WTC11 (cell line): ENCODE data around the gene CHD9NB. TPM values are rescaled to one million over a fixed set of nuclear protein-coding genes. Genes with fewer than 3 reads are reported as not detected.
A peak's percentile ranks its signal among the peaks of the same experiment; 100 is the strongest.

ENCODE experiments used
- ATAC-seq: fragments of 200-7000 bp; cut with Tn5 transposase; 2 replicates; pipeline ENCODE4 v1.10.0; 2021; ENCODE audit warnings: mild to moderate bottlenecking, moderate library complexity
- CTCF ChIA-PET: fragments of 300-600 bp; sonication (Branson Sonifier 250); formaldehyde crosslinking; loops from one replicate; lab custom pipeline; 2021; ENCODE audit warnings: antibody characterized with exemption; lab: Charles Lee
- POLR2A ChIA-PET: fragments of 350-600 bp; sonication (Branson Sonifier 250); formaldehyde crosslinking; loops from one replicate; lab custom pipeline; 2021; ENCODE audit warnings: antibody characterized with exemption; lab: Charles Lee
- DNase-seq: peaks from one replicate; pipeline ENCODE4 v3.0.0; 2021; ENCODE audit warnings: low spot score
- H3K27ac Mint-ChIP-seq: 2 replicates; pipeline ENCODE4 v1.8.0; 2021; ENCODE audit warnings: mixed read lengths
- H3K27me3 Mint-ChIP-seq: 2 replicates; pipeline ENCODE4 v1.8.0; 2021; ENCODE audit warnings: low read depth, mild to moderate bottlenecking, moderate library complexity, mixed read lengths
- H3K36me3 Mint-ChIP-seq: 2 replicates; pipeline ENCODE4 v1.8.0; 2021; ENCODE audit warnings: mixed read lengths
- H3K4me1 Mint-ChIP-seq: 2 replicates; pipeline ENCODE4 v1.8.0; 2022; ENCODE audit warnings: mixed read lengths
- H3K4me3 Mint-ChIP-seq: 2 replicates; pipeline ENCODE4 v1.8.0; 2021; ENCODE audit warnings: mild to moderate bottlenecking, moderate library complexity, mixed read lengths
- H3K9me3 Mint-ChIP-seq: 2 replicates; pipeline ENCODE4 v1.8.0; 2021; ENCODE audit warnings: mixed read lengths
- EMX1 ChIP-seq: fragments of 250-450 bp; sonication (Bioruptor Pico); IDR thresholded peaks from 2 replicates; pipeline ENCODE4 v1.8.0; 2021; ENCODE audit warnings: mild to moderate bottlenecking
- HMGA2 ChIP-seq: fragments of 250-450 bp; sonication (Bioruptor Pico); IDR thresholded peaks from 2 replicates; pipeline ENCODE4 v1.4.0; 2021; ENCODE audit warnings: mild to moderate bottlenecking, moderate library complexity
- JUN ChIP-seq: sonication (generic); formaldehyde crosslinking; IDR thresholded peaks from 2 replicates; pipeline ENCODE4 v1.8.0; 2023; ENCODE audit warnings: mild to moderate bottlenecking, missing genetic modification reagents
- NFATC4 ChIP-seq: fragments of 250-450 bp; sonication (Bioruptor Pico); IDR thresholded peaks from 2 replicates; pipeline ENCODE4 v1.9.0; 2021; ENCODE audit warnings: mild to moderate bottlenecking
- NFE2L1 ChIP-seq: sonication (generic); formaldehyde crosslinking; IDR thresholded peaks from 2 replicates; pipeline ENCODE4 v1.8.1; 2023; ENCODE audit warnings: missing genetic modification reagents
- NR1H2 ChIP-seq: sonication (generic); formaldehyde crosslinking; IDR thresholded peaks from 2 replicates; pipeline ENCODE4 v1.9.0; 2021; ENCODE audit warnings: mild to moderate bottlenecking, moderate library complexity, missing genetic modification reagents
- NR2C2 ChIP-seq: sonication (generic); formaldehyde crosslinking; IDR thresholded peaks from 2 replicates; pipeline ENCODE4 v1.8.0; 2022; ENCODE audit warnings: mild to moderate bottlenecking, missing genetic modification reagents
- RELA ChIP-seq: sonication (generic); formaldehyde crosslinking; IDR thresholded peaks from 2 replicates; pipeline ENCODE4 v1.8.1; 2022; ENCODE audit warnings: missing genetic modification reagents, mild to moderate bottlenecking, borderline replicate concordance
- SMAD3 ChIP-seq: sonication (generic); formaldehyde crosslinking; IDR thresholded peaks from 2 replicates; pipeline ENCODE4 v1.8.0; 2022; ENCODE audit warnings: missing genetic modification reagents, mild to moderate bottlenecking, borderline replicate concordance
- SMAD4 ChIP-seq: sonication (generic); formaldehyde crosslinking; IDR thresholded peaks from 2 replicates; pipeline ENCODE4 v1.8.0; 2022; ENCODE audit warnings: mild to moderate bottlenecking, missing genetic modification reagents
- ZNF121 ChIP-seq: sonication (generic); formaldehyde crosslinking; IDR thresholded peaks from 2 replicates; pipeline ENCODE4 v1.8.0; 2023; ENCODE audit warnings: missing genetic modification reagents
- ZNF219 ChIP-seq: sonication (generic); formaldehyde crosslinking; IDR thresholded peaks from 2 replicates; pipeline ENCODE4 v1.8.0; 2023; ENCODE audit warnings: missing genetic modification reagents, mild to moderate bottlenecking, borderline replicate concordance
- ZNF416 ChIP-seq: fragments of 250-450 bp; sonication (Bioruptor Pico); IDR thresholded peaks from 2 replicates; pipeline ENCODE4 v1.9.0; 2021; ENCODE audit warnings: mild to moderate bottlenecking, inconsistent platforms
- ZNF423 ChIP-seq: fragments of 250-450 bp; sonication (Bioruptor Pico); IDR thresholded peaks from 2 replicates; pipeline ENCODE4 v2.1.2; 2022; ENCODE audit warnings: mild to moderate bottlenecking, moderate library complexity
- total RNA-seq: library from RNA; stranded (reverse); gene quantifications from 3 replicates; pipeline ENCODE4 v1.2.3, GENCODE V29; 2021
- TF ChIP-seq, protein P1 (sequence below): sonication (generic); formaldehyde crosslinking; conservative IDR thresholded peaks from 2 replicates; pipeline ENCODE4 v1.8.1; 2023; ENCODE audit warnings: mild to moderate bottlenecking, low read depth, missing genetic modification reagents, moderate library complexity
- TF ChIP-seq, protein P2 (sequence below): fragments of 250-450 bp; sonication (Bioruptor Pico); conservative IDR thresholded peaks from 2 replicates; pipeline ENCODE4 v1.9.0; 2021; ENCODE audit warnings: mild to moderate bottlenecking
- TF ChIP-seq, protein P3 (sequence below): sonication (generic); formaldehyde crosslinking; IDR thresholded peaks from 2 replicates; pipeline ENCODE4 v1.8.1; 2023; ENCODE audit warnings: mild to moderate bottlenecking, missing genetic modification reagents
- TF ChIP-seq, protein P4 (sequence below): fragments of 200-600 bp; IDR thresholded peaks from 2 replicates; pipeline ENCODE4 v1.8.0; 2022; ENCODE audit warnings: antibody characterized with exemption

The CHD9NB gene
- total RNA-seq, 1 experiment from 2014 or later: 3.5 TPM

- ChIA-PET POLR2A (interaction anchor here (2.5 kb wide), 1 partner anchor 17 kb away, joined by 7 read pairs; no protein-coding TSS in a partner anchor), CTCF (no interaction called here)
- no peak for ATAC-seq
- Mint-ChIP-seq H3K27ac (no peak overlapping the region; the same call in 1 of the 2 replicates), H3K27me3 (no peaks in the 10 kb centered on the region), H3K4me1 (peaks cover 72% of the 10 kb centered on the region), H3K4me3 (no peak overlapping the region), H3K9me3 (peaks cover 13% of the 10 kb centered on the region)
- DNase-seq: no peak
- TF ChIP-seq, protein P1, sequence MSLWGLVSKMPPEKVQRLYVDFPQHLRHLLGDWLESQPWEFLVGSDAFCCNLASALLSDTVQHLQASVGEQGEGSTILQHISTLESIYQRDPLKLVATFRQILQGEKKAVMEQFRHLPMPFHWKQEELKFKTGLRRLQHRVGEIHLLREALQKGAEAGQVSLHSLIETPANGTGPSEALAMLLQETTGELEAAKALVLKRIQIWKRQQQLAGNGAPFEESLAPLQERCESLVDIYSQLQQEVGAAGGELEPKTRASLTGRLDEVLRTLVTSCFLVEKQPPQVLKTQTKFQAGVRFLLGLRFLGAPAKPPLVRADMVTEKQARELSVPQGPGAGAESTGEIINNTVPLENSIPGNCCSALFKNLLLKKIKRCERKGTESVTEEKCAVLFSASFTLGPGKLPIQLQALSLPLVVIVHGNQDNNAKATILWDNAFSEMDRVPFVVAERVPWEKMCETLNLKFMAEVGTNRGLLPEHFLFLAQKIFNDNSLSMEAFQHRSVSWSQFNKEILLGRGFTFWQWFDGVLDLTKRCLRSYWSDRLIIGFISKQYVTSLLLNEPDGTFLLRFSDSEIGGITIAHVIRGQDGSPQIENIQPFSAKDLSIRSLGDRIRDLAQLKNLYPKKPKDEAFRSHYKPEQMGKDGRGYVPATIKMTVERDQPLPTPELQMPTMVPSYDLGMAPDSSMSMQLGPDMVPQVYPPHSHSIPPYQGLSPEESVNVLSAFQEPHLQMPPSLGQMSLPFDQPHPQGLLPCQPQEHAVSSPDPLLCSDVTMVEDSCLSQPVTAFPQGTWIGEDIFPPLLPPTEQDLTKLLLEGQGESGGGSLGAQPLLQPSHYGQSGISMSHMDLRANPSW: no peak
- TF ChIP-seq JUN (no peak), NR1H2 (CRISPR knock-in tag) (no peak), ZNF219 (CRISPR knock-in tag) (no peak), SMAD4 (no peak), NFE2L1 (CRISPR knock-in tag) (no peak)
- TF ChIP-seq, protein P2, sequence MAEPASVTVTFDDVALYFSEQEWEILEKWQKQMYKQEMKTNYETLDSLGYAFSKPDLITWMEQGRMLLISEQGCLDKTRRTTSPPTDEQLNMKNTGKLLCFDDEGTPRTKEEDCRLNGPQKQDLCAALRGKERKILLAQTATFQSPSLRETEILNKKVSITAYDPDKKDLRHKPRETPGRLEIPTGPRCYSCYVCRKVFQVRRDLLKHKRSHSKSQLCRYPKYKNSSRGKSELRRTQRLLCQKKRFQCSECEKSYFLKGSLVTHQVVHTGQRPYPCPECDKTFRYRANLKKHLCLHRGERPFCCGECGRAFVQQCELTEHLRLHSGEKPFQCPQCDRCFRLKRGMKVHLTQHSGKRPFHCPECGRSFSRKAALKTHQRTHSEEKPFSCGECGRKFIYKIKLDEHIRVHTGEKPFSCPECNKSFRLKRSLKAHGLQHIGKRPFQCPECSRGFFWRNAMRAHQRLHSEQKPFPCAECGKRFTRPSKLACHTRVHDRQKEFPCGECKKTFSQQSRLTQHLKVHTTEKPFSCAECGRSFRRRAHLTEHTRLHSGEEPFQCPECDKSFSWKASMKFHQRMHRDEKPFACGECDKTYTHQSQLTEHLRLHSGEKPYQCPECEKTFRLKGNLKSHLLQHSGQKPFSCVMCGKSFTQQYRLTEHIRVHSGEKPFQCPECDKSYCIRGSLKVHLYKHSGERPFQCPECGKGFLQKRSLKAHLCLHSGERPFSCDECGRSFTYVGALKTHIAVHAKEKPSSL (CRISPR knock-in tag): no peak
- TF ChIP-seq, protein P3, sequence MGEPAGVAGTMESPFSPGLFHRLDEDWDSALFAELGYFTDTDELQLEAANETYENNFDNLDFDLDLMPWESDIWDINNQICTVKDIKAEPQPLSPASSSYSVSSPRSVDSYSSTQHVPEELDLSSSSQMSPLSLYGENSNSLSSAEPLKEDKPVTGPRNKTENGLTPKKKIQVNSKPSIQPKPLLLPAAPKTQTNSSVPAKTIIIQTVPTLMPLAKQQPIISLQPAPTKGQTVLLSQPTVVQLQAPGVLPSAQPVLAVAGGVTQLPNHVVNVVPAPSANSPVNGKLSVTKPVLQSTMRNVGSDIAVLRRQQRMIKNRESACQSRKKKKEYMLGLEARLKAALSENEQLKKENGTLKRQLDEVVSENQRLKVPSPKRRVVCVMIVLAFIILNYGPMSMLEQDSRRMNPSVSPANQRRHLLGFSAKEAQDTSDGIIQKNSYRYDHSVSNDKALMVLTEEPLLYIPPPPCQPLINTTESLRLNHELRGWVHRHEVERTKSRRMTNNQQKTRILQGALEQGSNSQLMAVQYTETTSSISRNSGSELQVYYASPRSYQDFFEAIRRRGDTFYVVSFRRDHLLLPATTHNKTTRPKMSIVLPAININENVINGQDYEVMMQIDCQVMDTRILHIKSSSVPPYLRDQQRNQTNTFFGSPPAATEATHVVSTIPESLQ (CRISPR knock-in tag): no peak
- TF ChIP-seq, all 79 proteins: peak for 0
- H3K36me3 Mint-ChIP-seq: peaks cover 13% of the 10 kb centered on the region
Observed at GRCh38 chr16:53081686-53082407, 29.1 kb upstream of the CHD9NB start.

- ATAC-seq: peak; percentile 34; the same call in 1 of the 2 replicates
- Mint-ChIP-seq H3K4me3 (peak overlapping the region; percentile 9; the same call in 1 of the 2 replicates), H3K27ac (peak overlapping the region; percentile 87), H3K4me1 (peaks cover 65% of the 10 kb centered on the region)
- POLR2A ChIA-PET: no interaction called here
- TF ChIP-seq SMAD3 (CRISPR knock-in tag) (no peak), RELA (no peak), ZNF121 (CRISPR knock-in tag) (no peak), ZNF416 (CRISPR knock-in tag) (no peak), NFATC4 (CRISPR knock-in tag) (no peak), EMX1 (CRISPR knock-in tag) (no peak), HMGA2 (CRISPR knock-in tag) (no peak), NR2C2 (CRISPR knock-in tag) (no peak), ZNF219 (CRISPR knock-in tag) (no peak), NFE2L1 (CRISPR knock-in tag) (no peak), ZNF423 (no peak)
- TF ChIP-seq, protein P4, sequence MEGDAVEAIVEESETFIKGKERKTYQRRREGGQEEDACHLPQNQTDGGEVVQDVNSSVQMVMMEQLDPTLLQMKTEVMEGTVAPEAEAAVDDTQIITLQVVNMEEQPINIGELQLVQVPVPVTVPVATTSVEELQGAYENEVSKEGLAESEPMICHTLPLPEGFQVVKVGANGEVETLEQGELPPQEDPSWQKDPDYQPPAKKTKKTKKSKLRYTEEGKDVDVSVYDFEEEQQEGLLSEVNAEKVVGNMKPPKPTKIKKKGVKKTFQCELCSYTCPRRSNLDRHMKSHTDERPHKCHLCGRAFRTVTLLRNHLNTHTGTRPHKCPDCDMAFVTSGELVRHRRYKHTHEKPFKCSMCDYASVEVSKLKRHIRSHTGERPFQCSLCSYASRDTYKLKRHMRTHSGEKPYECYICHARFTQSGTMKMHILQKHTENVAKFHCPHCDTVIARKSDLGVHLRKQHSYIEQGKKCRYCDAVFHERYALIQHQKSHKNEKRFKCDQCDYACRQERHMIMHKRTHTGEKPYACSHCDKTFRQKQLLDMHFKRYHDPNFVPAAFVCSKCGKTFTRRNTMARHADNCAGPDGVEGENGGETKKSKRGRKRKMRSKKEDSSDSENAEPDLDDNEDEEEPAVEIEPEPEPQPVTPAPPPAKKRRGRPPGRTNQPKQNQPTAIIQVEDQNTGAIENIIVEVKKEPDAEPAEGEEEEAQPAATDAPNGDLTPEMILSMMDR: no peak
- TF ChIP-seq, all 79 proteins: peak for 0
- DNase-seq: no peak
- Mint-ChIP-seq H3K9me3 (peaks cover 13% of the 10 kb centered on the region), H3K36me3 (peaks cover 13% of the 10 kb centered on the region), H3K27me3 (no peaks in the 10 kb centered on the region)
- CTCF ChIA-PET: interaction anchor here (1.6 kb wide), 1 partner anchor 26 kb away, joined by 4 read pairs; the partner anchor contains the start of gene CHD9
Observed at GRCh38 chr16:53081032-53081424, 28.3 kb upstream of the CHD9NB start.
